ENCODE data around the gene PALB2. TPM values are rescaled to one million over a fixed set of nuclear protein-coding genes. Genes with fewer than 3 reads are reported as not detected.
A peak's percentile ranks its signal among the peaks of the same experiment; 100 is the strongest.

Gene PALB2
- total RNA-seq, 4 donors from 2014 or later, result 6.0 to 11.0 (median 7.3) TPM

GRCh38 chr16:23556881-23557778 lies 84.0 kb downstream of the PALB2 start, which contains the start of the genes EARS2 and UBFD1:
Gene EARS2, minus strand, starts transcription at chr16:23557350. Its CDS starts 7 bp downstream, at chr16:23557343.
Gene UBFD1, plus strand, starts transcription at chr16:23557727. Its CDS starts 16 bp downstream, at chr16:23557743.
- peaks cover 0 to 42% of the 10 kb centered on the region in 2 donors for H3K36me3 ChIP-seq
- H3K9me3 ChIP-seq, result no peaks in the 10 kb centered on the region
- DNase-seq (peak; percentile 99), ATAC-seq (peak; percentile 87 to 90)
- peak within 1 kb of the TSS; percentile 63 to 84 (median 74) for H3K4me3 ChIP-seq
- TF ChIP-seq, protein P1, sequence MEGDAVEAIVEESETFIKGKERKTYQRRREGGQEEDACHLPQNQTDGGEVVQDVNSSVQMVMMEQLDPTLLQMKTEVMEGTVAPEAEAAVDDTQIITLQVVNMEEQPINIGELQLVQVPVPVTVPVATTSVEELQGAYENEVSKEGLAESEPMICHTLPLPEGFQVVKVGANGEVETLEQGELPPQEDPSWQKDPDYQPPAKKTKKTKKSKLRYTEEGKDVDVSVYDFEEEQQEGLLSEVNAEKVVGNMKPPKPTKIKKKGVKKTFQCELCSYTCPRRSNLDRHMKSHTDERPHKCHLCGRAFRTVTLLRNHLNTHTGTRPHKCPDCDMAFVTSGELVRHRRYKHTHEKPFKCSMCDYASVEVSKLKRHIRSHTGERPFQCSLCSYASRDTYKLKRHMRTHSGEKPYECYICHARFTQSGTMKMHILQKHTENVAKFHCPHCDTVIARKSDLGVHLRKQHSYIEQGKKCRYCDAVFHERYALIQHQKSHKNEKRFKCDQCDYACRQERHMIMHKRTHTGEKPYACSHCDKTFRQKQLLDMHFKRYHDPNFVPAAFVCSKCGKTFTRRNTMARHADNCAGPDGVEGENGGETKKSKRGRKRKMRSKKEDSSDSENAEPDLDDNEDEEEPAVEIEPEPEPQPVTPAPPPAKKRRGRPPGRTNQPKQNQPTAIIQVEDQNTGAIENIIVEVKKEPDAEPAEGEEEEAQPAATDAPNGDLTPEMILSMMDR (IDR thresholded peaks at IDR 0.05 in 4 of 5, conservative IDR thresholded peaks at IDR 0.05 in 1 of 5), result peak; percentile 96 to 99 (median 98)
- peak; percentile 84 to 88 for TF ChIP-seq POLR2A (IDR thresholded peaks at IDR 0.05)
- intact Hi-C loops (cut with DNase I; ENCODE audit: low total_unique reads), result loop anchor here (1.0 to 10.0 kb wide), 6 partner anchors 39 to 1605 kb away; partner anchors contain the start of genes COG7, DCTN5, NDUFAB1 and PALB2
- peaks cover 44 to 46% of the 10 kb centered on the region in 2 donors for H3K4me1 ChIP-seq
- in situ Hi-C loops (cut with MboI; ENCODE audit: low sequenced_read_pairs in 4 of 4), result loop anchor here in 2 of 4 donors (5.0 kb wide), 2 partner anchors 35 to 40 kb away; partner anchors contain the start of gene NDUFAB1 (in 1 of the 2)
- H3K27ac ChIP-seq, result peak within 1 kb of the TSS; percentile 89 to 98 (median 96)
- no peaks in the 10 kb centered on the region for H3K27me3 ChIP-seq

DNA sequence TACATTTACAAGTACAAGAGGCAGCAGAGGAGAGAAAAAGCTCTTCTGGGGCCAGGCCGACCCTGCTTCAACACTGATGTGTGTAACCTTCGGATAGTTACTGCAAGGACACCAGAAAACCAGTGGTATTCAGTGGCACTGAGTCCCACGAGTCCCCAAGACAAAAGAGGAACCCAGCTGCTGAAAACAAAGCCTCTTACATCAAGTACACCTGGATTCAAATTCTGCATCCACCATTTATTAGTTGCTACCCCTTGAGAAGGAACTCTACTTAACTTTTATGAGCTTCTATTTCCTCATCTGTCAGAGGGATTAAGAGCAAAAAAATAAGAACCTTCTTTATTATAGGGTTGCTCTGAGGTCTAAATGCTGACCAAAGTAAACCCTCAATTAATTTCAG lies 86.6 kb downstream of the PALB2 start:
- no peak overlapping the region for H3K4me3 ChIP-seq
- DNase-seq (no peak), ATAC-seq (no peak)
- H3K4me1 ChIP-seq, result peaks cover 20% of the 10 kb centered on the region in 2 donors
- in situ Hi-C loops (cut with MboI; ENCODE audit: low sequenced_read_pairs in 4 of 4) (loop anchor here in 1 of 4 donors (5.0 kb wide), 1 partner anchor 48 kb away; no protein-coding TSS in a partner anchor), intact Hi-C loops (cut with DNase I; ENCODE audit: low total_unique reads) (loop anchor here (10.0 kb wide), 1 partner anchor 950 kb away; no protein-coding TSS in a partner anchor)
- TF ChIP-seq POLR2A (IDR thresholded peaks at IDR 0.05), result no peak
- TF ChIP-seq, protein P1 (IDR thresholded peaks at IDR 0.05 in 4 of 5, conservative IDR thresholded peaks at IDR 0.05 in 1 of 5), result no peak
- H3K27ac ChIP-seq, result no peak overlapping the region
- H3K27me3 ChIP-seq, result no peaks in the 10 kb centered on the region
- H3K36me3 ChIP-seq, result peaks cover 0 to 39% of the 10 kb centered on the region in 2 donors
- no peaks in the 10 kb centered on the region for H3K9me3 ChIP-seq

Other genes with a start within 250 kb of the PALB2 start
- gene COG7, start 188.1 kb downstream of the PALB2 start, total RNA-seq, result 10 to 100 TPM in 1 of 4 donors, 1 to 10 TPM in 3; 6.6 to 12.9 (median 7.1) TPM
- gene GGA2, start 130.8 kb downstream of the PALB2 start, total RNA-seq, result 10 to 100 TPM; 31.0 to 79.9 (median 48.8) TPM
- 10 to 100 TPM in 3 of 4 donors, 1 to 10 TPM in 1; 8.4 to 39.6 (median 19.3) TPM for gene EARS2, start 84.0 kb downstream of the PALB2 start, total RNA-seq
- 100 to 1,000 TPM; 133 to 367 (median 317) TPM for gene UBFD1, start 83.6 kb downstream of the PALB2 start, total RNA-seq
- 100 to 1,000 TPM; 166 to 400 (median 323) TPM for gene NDUFAB1, start 45.0 kb downstream of the PALB2 start, total RNA-seq
- 10 to 100 TPM; 22.9 to 34.4 (median 24.8) TPM for gene DCTN5, start 156 bp upstream of the PALB2 start, total RNA-seq
- gene PLK1, start 37.6 kb upstream of the PALB2 start, total RNA-seq, result 1 to 10 TPM in 2 of 4 donors, under 1 TPM in 2; 0.05 to 6.2 (median 0.91) TPM
- gene ERN2, start 71.9 kb upstream of the PALB2 start, total RNA-seq, result 1 to 10 TPM in 1 of 4 donors, not detected in 3; 1.1 TPM
- under 1 TPM in 1 of 4 donors, not detected in 3; 0.56 TPM for gene CHP2, start 113.7 kb upstream of the PALB2 start, total RNA-seq
- 1 to 10 TPM in 3 of 4 donors, under 1 TPM in 1; 0.51 to 1.3 (median 1.1) TPM for gene PRKCB, start 194.7 kb upstream of the PALB2 start, total RNA-seq